HEK293 (cell line): ENCODE results near the gene ITGB4.

ENCODE experiments used
- CTCF ChIA-PET: fragments of 350-600 bp; formaldehyde crosslinking; extraction: SDS; loops from one replicate; lab custom pipeline; 2021; ENCODE audit warnings: antibody characterized with exemption; lab: Yijun Ruan, JAX
- POLR2A ChIA-PET: fragments of 300-600 bp; formaldehyde crosslinking; extraction: SDS; loops from one replicate; lab custom pipeline; 2020; ENCODE audit warnings: antibody characterized with exemption, inconsistent platforms; lab: Yijun Ruan, JAX
- H3K27ac ChIP-seq: fragments of 200-500 bp; sonication (Bioruptor generic); 2 replicates; pipeline ENCODE4 v1.5.1; 2014; ENCODE audit warnings: low read depth, low read length, control low read depth, inconsistent platforms; ENCODE audit errors: extremely low read depth
- H3K36me3 ChIP-seq, 2 experiments: fragments of 200-500 bp in 1 of 2; sonication (Bioruptor generic) in 1 of 2; 1 replicate in 1 of 2; 2 replicates in 1 of 2; pipeline ENCODE4 v1.5.1; 2014 to 2017; ENCODE audit warnings: inconsistent platforms in 2 of 2, low read length in 2 of 2; ENCODE audit not compliant: control insufficient read depth in 2 of 2, insufficient read depth in 1 of 2
- H3K4me1 ChIP-seq: fragments of 200-500 bp; sonication (Bioruptor generic); 2 replicates; pipeline ENCODE4 v1.5.1; 2014; ENCODE audit warnings: mild to moderate bottlenecking, low read length, inconsistent platforms; ENCODE audit not compliant: control insufficient read depth, insufficient read depth
- H3K4me3 ChIP-seq: 2 replicates; pipeline ENCODE4 v1.5.1; 2011; ENCODE audit warnings: low read depth, mild to moderate bottlenecking, control low read depth, low read length, moderate library complexity
- H3K9me3 ChIP-seq: fragments of 200-500 bp; sonication (Bioruptor generic); 2 replicates; pipeline ENCODE4 v1.5.1; 2014; ENCODE audit warnings: low read depth, low read length, inconsistent platforms; ENCODE audit not compliant: control insufficient read depth, insufficient read depth
- KLF10 ChIP-seq: fragments of 450-650 bp; IDR thresholded peaks from 2 replicates; pipeline ENCODE4 v1.5.1; 2018; ENCODE audit warnings: missing biosample characterization, mild to moderate bottlenecking, missing genetic modification characterization
- PRDM10 ChIP-seq: fragments of 450-650 bp; formaldehyde crosslinking; IDR thresholded peaks from 2 replicates; pipeline ENCODE4 v1.5.1; 2016; ENCODE audit warnings: missing biosample characterization, missing genetic modification characterization
- SALL2 ChIP-seq: fragments of 450-650 bp; formaldehyde crosslinking; IDR thresholded peaks from 2 replicates; pipeline ENCODE4 v1.5.0; 2017; ENCODE audit warnings: missing biosample characterization, mild to moderate bottlenecking, missing genetic modification characterization, borderline replicate concordance
- ZBTB49 ChIP-seq: fragments of 450-650 bp; formaldehyde crosslinking; IDR thresholded peaks from 2 replicates; pipeline ENCODE4 v1.5.1; 2016; ENCODE audit warnings: missing biosample characterization, missing genetic modification characterization, low read depth
- ZNF132 ChIP-seq: fragments of 450-650 bp; formaldehyde crosslinking; IDR thresholded peaks from 2 replicates; pipeline ENCODE4 v1.5.1; 2017; ENCODE audit warnings: missing biosample characterization, missing genetic modification characterization, borderline replicate concordance
- ZNF2 ChIP-seq: fragments of 450-650 bp; formaldehyde crosslinking; IDR thresholded peaks from 2 replicates; pipeline ENCODE4 v1.5.1; 2016; ENCODE audit warnings: missing biosample characterization, missing genetic modification characterization
- ZNF311 ChIP-seq: fragments of 450-650 bp; formaldehyde crosslinking; IDR thresholded peaks from 2 replicates; pipeline ENCODE4 v1.5.1; 2017; ENCODE audit warnings: missing biosample characterization, missing genetic modification characterization, borderline replicate concordance
- ZNF335 ChIP-seq: fragments of 450-650 bp; formaldehyde crosslinking; conservative IDR thresholded peaks from 2 replicates; pipeline ENCODE4 v1.5.1; 2016; ENCODE audit warnings: missing biosample characterization, missing genetic modification characterization
- ZNF571 ChIP-seq: fragments of 450-650 bp; formaldehyde crosslinking; IDR thresholded peaks from 2 replicates; pipeline ENCODE4 v1.5.0; 2017; ENCODE audit warnings: missing biosample characterization, missing genetic modification characterization
- ZNF621 ChIP-seq: fragments of 450-650 bp; formaldehyde crosslinking; IDR thresholded peaks from 2 replicates; pipeline ENCODE4 v1.5.1; 2017; ENCODE audit warnings: missing biosample characterization, missing genetic modification characterization
- ZNF623 ChIP-seq: fragments of 450-650 bp; formaldehyde crosslinking; IDR thresholded peaks from 2 replicates; pipeline ENCODE4 v1.5.1; 2016; ENCODE audit warnings: missing biosample characterization, missing genetic modification characterization
- ZNF701 ChIP-seq: fragments of 450-650 bp; formaldehyde crosslinking; IDR thresholded peaks from 2 replicates; pipeline ENCODE4 v1.5.1; 2016; ENCODE audit warnings: missing biosample characterization, missing genetic modification characterization
- TF ChIP-seq, protein P1 (sequence below): fragments of 450-650 bp; formaldehyde crosslinking; IDR thresholded peaks from 2 replicates; pipeline ENCODE4 v1.5.1; 2016; ENCODE audit warnings: missing biosample characterization, missing genetic modification characterization
- TF ChIP-seq, protein P2 (sequence below): fragments of 450-650 bp; formaldehyde crosslinking; IDR thresholded peaks from 2 replicates; pipeline ENCODE4 v1.5.1; 2016; ENCODE audit warnings: missing biosample characterization, missing genetic modification characterization

ITGB4 gene

GRCh38 chr17:75720656-75721462, at the start of gene ITGB4 (continued):
- TF ChIP-seq ZBTB49 (tag by site-specific recombination) (no peak), ZNF132 (tag by site-specific recombination) (no peak), ZNF621 (tag by site-specific recombination) (no peak), ZNF311 (tag by site-specific recombination) (no peak), SALL2 (tag by site-specific recombination) (no peak), ZNF335 (tag by site-specific recombination) (peak; percentile 33)
- TF ChIP-seq, protein P1, sequence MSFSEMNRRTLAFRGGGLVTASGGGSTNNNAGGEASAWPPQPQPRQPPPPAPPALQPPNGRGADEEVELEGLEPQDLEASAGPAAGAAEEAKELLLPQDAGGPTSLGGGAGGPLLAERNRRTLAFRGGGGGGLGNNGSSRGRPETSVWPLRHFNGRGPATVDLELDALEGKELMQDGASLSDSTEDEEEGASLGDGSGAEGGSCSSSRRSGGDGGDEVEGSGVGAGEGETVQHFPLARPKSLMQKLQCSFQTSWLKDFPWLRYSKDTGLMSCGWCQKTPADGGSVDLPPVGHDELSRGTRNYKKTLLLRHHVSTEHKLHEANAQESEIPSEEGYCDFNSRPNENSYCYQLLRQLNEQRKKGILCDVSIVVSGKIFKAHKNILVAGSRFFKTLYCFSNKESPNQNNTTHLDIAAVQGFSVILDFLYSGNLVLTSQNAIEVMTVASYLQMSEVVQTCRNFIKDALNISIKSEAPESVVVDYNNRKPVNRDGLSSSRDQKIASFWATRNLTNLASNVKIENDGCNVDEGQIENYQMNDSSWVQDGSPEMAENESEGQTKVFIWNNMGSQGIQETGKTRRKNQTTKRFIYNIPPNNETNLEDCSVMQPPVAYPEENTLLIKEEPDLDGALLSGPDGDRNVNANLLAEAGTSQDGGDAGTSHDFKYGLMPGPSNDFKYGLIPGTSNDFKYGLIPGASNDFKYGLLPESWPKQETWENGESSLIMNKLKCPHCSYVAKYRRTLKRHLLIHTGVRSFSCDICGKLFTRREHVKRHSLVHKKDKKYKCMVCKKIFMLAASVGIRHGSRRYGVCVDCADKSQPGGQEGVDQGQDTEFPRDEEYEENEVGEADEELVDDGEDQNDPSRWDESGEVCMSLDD = 0 out of 2 replicates have a peak, but pooled peaks have one; percentile 16

DNA sequence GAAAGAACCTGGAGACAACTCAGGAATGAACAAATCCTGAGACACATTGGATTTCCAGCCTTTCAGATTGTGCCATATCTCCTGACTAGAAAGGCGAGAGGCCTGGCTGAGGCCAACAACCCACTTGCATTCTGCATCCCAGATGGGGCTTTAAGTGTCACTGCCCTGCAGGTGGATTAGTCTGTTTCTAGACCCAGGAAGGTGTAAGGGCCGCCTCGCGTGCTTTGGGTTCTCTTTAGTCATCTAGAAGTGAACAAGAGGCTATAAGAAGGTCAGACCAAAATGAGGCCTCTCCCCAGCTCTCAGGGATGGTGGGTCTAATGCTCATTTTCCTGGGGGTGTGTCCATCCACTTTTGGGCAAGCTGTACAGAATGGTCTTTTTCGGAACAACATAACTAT, 49.2 kb upstream of the ITGB4 start:
- Histone ChIP-seq H3K36me3 (peaks cover 62 to 70% of the 10 kb centered on the region in 2 experiments), H3K9me3 (no peaks in the 10 kb centered on the region), H3K4me1 (peaks cover 7% of the 10 kb centered on the region; the same call in 1 of the 2 replicates), H3K27ac (no peak overlapping the region), H3K4me3 (no peak overlapping the region)
- TF ChIP-seq ZNF2 (tag by site-specific recombination) (no peak), SALL2 (tag by site-specific recombination) (no peak), ZNF701 (no peak), KLF10 (no peak), ZNF621 (tag by site-specific recombination) (no peak), ZNF623 (tag by site-specific recombination) (no peak), ZNF335 (tag by site-specific recombination) (no peak), ZNF571 (tag by site-specific recombination) (no peak), PRDM10 (tag by site-specific recombination) (no peak)
- TF ChIP-seq, protein P2, sequence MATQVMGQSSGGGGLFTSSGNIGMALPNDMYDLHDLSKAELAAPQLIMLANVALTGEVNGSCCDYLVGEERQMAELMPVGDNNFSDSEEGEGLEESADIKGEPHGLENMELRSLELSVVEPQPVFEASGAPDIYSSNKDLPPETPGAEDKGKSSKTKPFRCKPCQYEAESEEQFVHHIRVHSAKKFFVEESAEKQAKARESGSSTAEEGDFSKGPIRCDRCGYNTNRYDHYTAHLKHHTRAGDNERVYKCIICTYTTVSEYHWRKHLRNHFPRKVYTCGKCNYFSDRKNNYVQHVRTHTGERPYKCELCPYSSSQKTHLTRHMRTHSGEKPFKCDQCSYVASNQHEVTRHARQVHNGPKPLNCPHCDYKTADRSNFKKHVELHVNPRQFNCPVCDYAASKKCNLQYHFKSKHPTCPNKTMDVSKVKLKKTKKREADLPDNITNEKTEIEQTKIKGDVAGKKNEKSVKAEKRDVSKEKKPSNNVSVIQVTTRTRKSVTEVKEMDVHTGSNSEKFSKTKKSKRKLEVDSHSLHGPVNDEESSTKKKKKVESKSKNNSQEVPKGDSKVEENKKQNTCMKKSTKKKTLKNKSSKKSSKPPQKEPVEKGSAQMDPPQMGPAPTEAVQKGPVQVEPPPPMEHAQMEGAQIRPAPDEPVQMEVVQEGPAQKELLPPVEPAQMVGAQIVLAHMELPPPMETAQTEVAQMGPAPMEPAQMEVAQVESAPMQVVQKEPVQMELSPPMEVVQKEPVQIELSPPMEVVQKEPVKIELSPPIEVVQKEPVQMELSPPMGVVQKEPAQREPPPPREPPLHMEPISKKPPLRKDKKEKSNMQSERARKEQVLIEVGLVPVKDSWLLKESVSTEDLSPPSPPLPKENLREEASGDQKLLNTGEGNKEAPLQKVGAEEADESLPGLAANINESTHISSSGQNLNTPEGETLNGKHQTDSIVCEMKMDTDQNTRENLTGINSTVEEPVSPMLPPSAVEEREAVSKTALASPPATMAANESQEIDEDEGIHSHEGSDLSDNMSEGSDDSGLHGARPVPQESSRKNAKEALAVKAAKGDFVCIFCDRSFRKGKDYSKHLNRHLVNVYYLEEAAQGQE = no peak
- CTCF ChIA-PET = interaction anchor here (0.5 to 16.4 kb wide), 9 partner anchors 8 to 95 kb away, joined by 3 to 308 read pairs (median 4); partner anchors contain the start of gene SMIM5
- POLR2A ChIA-PET = interaction anchor here (0.5 kb wide), 1 partner anchor 72 kb away, joined by 3 read pairs; no protein-coding TSS in a partner anchor
